Adipose tissue (tissue), 3 donors: ENCODE measurements around the gene RABGGTA. TPM values are rescaled to one million over a fixed set of nuclear protein-coding genes. Genes with fewer than 3 reads are reported as not detected.
"Not testable (repeated sequence)": the region's sequence is repeated elsewhere in the genome, so short reads cannot be mapped to it uniquely, and the experiment has no call there.

ENCODE experiments used
- H3K27ac ChIP-seq: one replicate; pipeline ENCODE4 v1.5.1; 2013; ENCODE audit warnings: low read depth, low read length
- WGBS, 3 donors: extraction: QIAGEN DNeasy Blood & Tissue Kit; methylation state at CpG; one replicate each; pipeline ENCODE4 v1.1.7; 2013; 5-methylcytosine and 5-hydroxymethylcytosine counted together
- polyA plus RNA-seq, 3 donors: library from polyadenylated mRNA; stranded (reverse); fragments of 200-250 nt; gene quantifications; one replicate each; pipeline ENCODE4 v1.2.3, GENCODE V29; 2013
- donor health status: healthy with polysubstance abuse.
- donor health status: Bipolar disorder and iron deficiency.
- donor health status: healthy.

The RABGGTA gene
- polyA plus RNA-seq, 3 donors: 20.7 to 27.0 (median 23.0) TPM

GRCh38 chr14:24254630-24255392 lies 16.6 kb downstream of the RABGGTA start:
- WGBS, 3 donors: 90 to 95% (median 94%) methylated on average over 19 of the region's 19 CpGs
- H3K27ac ChIP-seq: no peak overlapping the region

- no peak overlapping the region for H3K27ac ChIP-seq
- WGBS, 3 donors: 78 to 89% (median 88%) methylated on average over 7 of the region's 7 CpGs
Measured at GRCh38 chr14:24253936-24254335, 17.5 kb downstream of the RABGGTA start.

GRCh38 chr14:24252289-24253124 lies 18.9 kb downstream of the RABGGTA start:
- WGBS, 3 donors: 77 to 85% (median 81%) methylated on average over 11 of the region's 11 CpGs
- H3K27ac ChIP-seq: no peak overlapping the region

GRCh38 chr14:24251880-24252288 lies 19.5 kb downstream of the RABGGTA start:
- 94 to 95% (median 94%) methylated on average over 1 of the region's 1 CpG for WGBS, 3 donors
- H3K27ac ChIP-seq: no peak overlapping the region

GRCh38 chr14:24250354-24250753 lies 21.0 kb downstream of the RABGGTA start:
- no peak overlapping the region for H3K27ac ChIP-seq
- 54 to 61% (median 56%) methylated on average over 4 of the region's 4 CpGs for WGBS, 3 donors

GRCh38 chr14:24249230-24250021 lies 22.0 kb downstream of the RABGGTA start:
- no peak overlapping the region for H3K27ac ChIP-seq
- WGBS, 3 donors: 68 to 82% (median 77%) methylated on average over 13 of the region's 13 CpGs

- 73 to 78% (median 75%) methylated on average over 7 of the region's 7 CpGs for WGBS, 3 donors
- no peak overlapping the region for H3K27ac ChIP-seq
Measured at GRCh38 chr14:24247422-24247821, 24.0 kb downstream of the RABGGTA start.

- H3K27ac ChIP-seq: no peak overlapping the region
- 80 to 88% (median 87%) methylated on average over 3 of the region's 3 CpGs for WGBS, 3 donors
Measured at GRCh38 chr14:24246765-24247212, 24.6 kb downstream of the RABGGTA start.

- not testable (repeated sequence) for H3K27ac ChIP-seq
- 84 to 95% (median 92%) methylated on average over 11 of the region's 11 CpGs for WGBS, 3 donors
Measured at GRCh38 chr14:24245350-24245749, 26.0 kb downstream of the RABGGTA start.

- 46 to 53% (median 49%) methylated on average over 9 to 10 of the region's 10 CpGs for WGBS, 3 donors
Measured at GRCh38 chr14:24243336-24243836, 28.0 kb downstream of the RABGGTA start.

GRCh38 chr14:24241829-24242443 lies 29.5 kb downstream of the RABGGTA start:
- no peak overlapping the region for H3K27ac ChIP-seq
- 1 to 2% (median 2%) methylated on average over 39 of the region's 39 CpGs for WGBS, 3 donors

More at GRCh38 chr14:24243336-24243836, 28.0 kb downstream of the RABGGTA start:
- H3K27ac ChIP-seq: peak overlapping the region; percentile 89

GRCh38 chr14:24240110-24240918 lies 31.1 kb downstream of the RABGGTA start:
- H3K27ac ChIP-seq: no peak overlapping the region
- WGBS, 3 donors: 85 to 94% (median 88%) methylated on average over 9 of the region's 9 CpGs

- WGBS, 3 donors: 85 to 91% (median 87%) methylated on average over 5 of the region's 5 CpGs
- H3K27ac ChIP-seq: no peak overlapping the region
Measured at GRCh38 chr14:24238527-24239037, 32.8 kb downstream of the RABGGTA start.

- WGBS, 3 donors: 81 to 92% (median 85%) methylated on average over 5 of the region's 5 CpGs
- H3K27ac ChIP-seq: no peak overlapping the region
Measured at GRCh38 chr14:24238123-24238522, 33.3 kb downstream of the RABGGTA start.

GRCh38 chr14:24237463-24237955 lies 33.9 kb downstream of the RABGGTA start:
- 87 to 91% (median 90%) methylated on average over 2 of the region's 2 CpGs for WGBS, 3 donors
- H3K27ac ChIP-seq: no peak overlapping the region

GRCh38 chr14:24236689-24237462 lies 34.5 kb downstream of the RABGGTA start:
- WGBS, 3 donors: 89 to 94% (median 94%) methylated on average over 6 of the region's 6 CpGs

More at GRCh38 chr14:24236689-24237462, 34.5 kb downstream of the RABGGTA start:
- H3K27ac ChIP-seq: no peak overlapping the region
